WERI-Rb-1 (cell line): ENCODE data around the gene CYP26A1.
A peak's percentile ranks its signal among the peaks of the same experiment; 100 is the strongest.

Experiments
- DNase-seq: peaks from one replicate; pipeline ENCODE4 v3.0.0-alpha.2; 2020
- H3K27ac ChIP-seq: fragments of 250-450 bp; sonication (Bioruptor Pico); 2 replicates; pipeline ENCODE4 v1.5.1; 2020; ENCODE audit warnings: mild to moderate bottlenecking, moderate library complexity
- H3K27me3 ChIP-seq: fragments of 250-450 bp; sonication (Bioruptor Pico); 2 replicates; pipeline ENCODE4 v1.5.1; 2021; ENCODE audit warnings: mild to moderate bottlenecking, low read depth, moderate library complexity; ENCODE audit not compliant: insufficient read depth, severe bottlenecking
- H3K36me3 ChIP-seq: fragments of 250-450 bp; sonication (Bioruptor Pico); 2 replicates; pipeline ENCODE4 v1.5.1; 2020; ENCODE audit warnings: mild to moderate bottlenecking, moderate library complexity
- H3K4me3 ChIP-seq: 2 replicates; pipeline ENCODE4 v1.5.1; 2011; ENCODE audit warnings: low read depth, mild to moderate bottlenecking, control low read depth, low read length
- H3K9me3 ChIP-seq: fragments of 250-450 bp; sonication (Bioruptor Pico); 2 replicates; pipeline ENCODE4 v1.5.1; 2021; ENCODE audit warnings: mild to moderate bottlenecking, moderate library complexity; ENCODE audit not compliant: severe bottlenecking
- CTCF ChIP-seq: IDR thresholded peaks from 2 replicates; pipeline ENCODE4 v1.5.1; 2011; ENCODE audit warnings: low read depth, mild to moderate bottlenecking, control low read depth, inconsistent platforms, low read length

CYP26A1 gene

GRCh38 chr10:93067443-93068365, 6.0 kb upstream of the CYP26A1 start:
- Histone ChIP-seq H3K9me3 (no peaks in the 10 kb centered on the region), H3K36me3 (no peaks in the 10 kb centered on the region), H3K27ac (no peak overlapping the region), H3K4me3 (peak overlapping the region; percentile 40), H3K27me3 (peaks cover 52% of the 10 kb centered on the region)
- no peak for DNase-seq
- TF ChIP-seq CTCF, result no peak

- no peaks in the 10 kb centered on the region for H3K9me3 ChIP-seq
- TF ChIP-seq CTCF, result peak; percentile 61; the same call in 1 of the 2 replicates
- H3K27ac ChIP-seq, result no peak overlapping the region
- peak overlapping the region; percentile 40 for H3K4me3 ChIP-seq
- peak; percentile 41 for DNase-seq
- peaks cover 61% of the 10 kb centered on the region for H3K27me3 ChIP-seq
- no peaks in the 10 kb centered on the region for H3K36me3 ChIP-seq
These were observed 5.1 kb upstream of the CYP26A1 start for GRCh38 chr10:93068411-93069244.

- Histone ChIP-seq H3K9me3 (no peaks in the 10 kb centered on the region), H3K27ac (no peak overlapping the region), H3K4me3 (no peak overlapping the region), H3K27me3 (peaks cover 67% of the 10 kb centered on the region), H3K36me3 (no peaks in the 10 kb centered on the region)
- TF ChIP-seq CTCF, result no peak
- no peak for DNase-seq
These were observed 4.5 kb upstream of the CYP26A1 start for GRCh38 chr10:93069245-93069561.

GRCh38 chr10:93070378-93071176, 3.1 kb upstream of the CYP26A1 start:
- Histone ChIP-seq H3K27me3 (peaks cover 80% of the 10 kb centered on the region), H3K4me3 (no peak overlapping the region), H3K9me3 (no peaks in the 10 kb centered on the region), H3K36me3 (no peaks in the 10 kb centered on the region), H3K27ac (no peak overlapping the region)
- no peak for DNase-seq
- no peak for TF ChIP-seq CTCF

- no peak for DNase-seq
- no peak for TF ChIP-seq CTCF
- no peaks in the 10 kb centered on the region for H3K9me3 ChIP-seq
- H3K27ac ChIP-seq, result no peak overlapping the region
- no peaks in the 10 kb centered on the region for H3K36me3 ChIP-seq
- peaks cover 84% of the 10 kb centered on the region for H3K27me3 ChIP-seq
- H3K4me3 ChIP-seq, result no peak overlapping the region
These were observed 2.6 kb upstream of the CYP26A1 start for GRCh38 chr10:93071177-93071472.
